GM19397 (cell line): ENCODE measurements around the gene ACAN.

ENCODE experiments used
- ATAC-seq: cut with Tn5 transposase; IDR thresholded peaks from one replicate; pipeline ENCODE4 v1.9.1; 2021; ENCODE audit warnings: mild to moderate bottlenecking, moderate library complexity; ENCODE audit not compliant: unreplicated experiment

The ACAN gene

GRCh38 chr15:88839961-88840360 is 36.7 kb downstream of the ACAN start:
- ATAC-seq: no peak

GRCh38 chr15:88841236-88841635 is 38.0 kb downstream of the ACAN start:
- no peak for ATAC-seq

GRCh38 chr15:88842156-88842555 is 38.9 kb downstream of the ACAN start:
- ATAC-seq: no peak

GRCh38 chr15:88843334-88843733 is 40.1 kb downstream of the ACAN start:
- no peak for ATAC-seq

- no peak for ATAC-seq
Measured at GRCh38 chr15:88844749-88845386, 41.6 kb downstream of the ACAN start.

GRCh38 chr15:88845616-88846015 is 42.4 kb downstream of the ACAN start:
- ATAC-seq: no peak

GRCh38 chr15:88847144-88847543 is 43.9 kb downstream of the ACAN start:
- ATAC-seq: no peak

- no peak for ATAC-seq
Measured at GRCh38 chr15:88848203-88848602, 45.0 kb downstream of the ACAN start.

GRCh38 chr15:88849376-88850072 is 46.3 kb downstream of the ACAN start:
- no peak for ATAC-seq

- ATAC-seq: no peak
Measured at GRCh38 chr15:88852476-88852875, 49.2 kb downstream of the ACAN start.

- no peak for ATAC-seq
Measured at GRCh38 chr15:88858934-88859333, 55.7 kb downstream of the ACAN start.

GRCh38 chr15:88859550-88859949 is 56.3 kb downstream of the ACAN start:
- ATAC-seq: no peak

GRCh38 chr15:88860212-88860611 is 57.0 kb downstream of the ACAN start:
- ATAC-seq: no peak

- ATAC-seq: no peak
Measured at GRCh38 chr15:88863412-88863811, 60.2 kb downstream of the ACAN start.

- ATAC-seq: no peak
Measured at GRCh38 chr15:88864861-88865497, 61.7 kb downstream of the ACAN start.

- no peak for ATAC-seq
Measured at GRCh38 chr15:88865498-88866099, 62.4 kb downstream of the ACAN start.

- ATAC-seq: no peak
Measured at GRCh38 chr15:88866295-88866881, 63.2 kb downstream of the ACAN start.

- no peak for ATAC-seq
Measured at GRCh38 chr15:88871313-88871712, 68.1 kb downstream of the ACAN start.

GRCh38 chr15:88872106-88872505 is 68.9 kb downstream of the ACAN start:
- no peak for ATAC-seq

GRCh38 chr15:88872706-88873105 is 69.5 kb downstream of the ACAN start:
- ATAC-seq: no peak

- ATAC-seq: no peak
Measured at GRCh38 chr15:88873786-88874185, 70.5 kb downstream of the ACAN start.
